ENCODE measurements around the gene P2RX7. TPM values are rescaled to one million over a fixed set of nuclear protein-coding genes. Genes with fewer than 3 reads are reported as not detected.

P2RX7 gene
- total RNA-seq = 1 to 10 TPM in 5 of 6 donors, under 1 TPM in 1; 0.93 to 8.8 (median 1.7) TPM
- polyA plus RNA-seq = 1 to 10 TPM in 1 of 2 donors, under 1 TPM in 1; 0.77 to 1.2 TPM

GRCh38 chr12:121132601-121133481, at the start of gene P2RX7:
P2RX7 (plus strand) TSS chr12:121132876; CDS start chr12:121132971, 95 bp downstream.
- peak within 1 kb of the TSS; percentile 20 to 50 (median 22) for H3K4me3 ChIP-seq
- H3K36me3 ChIP-seq = no peaks in the 10 kb centered on the region
- DNase-seq (peak; percentile 58 to 85 (median 74)), FAIRE-seq (no peak), ATAC-seq (peak; percentile 78 to 85 (median 83))
- no peaks in the 10 kb centered on the region for H3K9me3 ChIP-seq
- TF ChIP-seq CTCF (IDR thresholded peaks at IDR 0.05) = no peak
- 5 to 8% methylated on average over 25 of the region's 25 CpGs for WGBS, 2 donors
- peak within 1 kb of the TSS; percentile 4 to 77 (median 46) for H3K27ac ChIP-seq
- peaks cover 0 to 9% (median 0%) of the 10 kb centered on the region in 3 donors for H3K4me1 ChIP-seq
- intact Hi-C loops (cut with DNase I) = no loop called here
- H3K27me3 ChIP-seq = no peaks in the 10 kb centered on the region

GRCh38 chr12:121084229-121084628, 48.4 kb upstream of the P2RX7 start:
- Histone ChIP-seq H3K27ac (no peak overlapping the region), H3K36me3 (no peaks in the 10 kb centered on the region), H3K9me3 (no peaks in the 10 kb centered on the region), H3K4me3 (no peak overlapping the region), H3K4me1 (no peaks in the 10 kb centered on the region), H3K27me3 (no peaks in the 10 kb centered on the region)
- intact Hi-C loops (cut with DNase I) = no loop called here
- 72 to 87% methylated on average over 3 of the region's 3 CpGs for WGBS, 2 donors
- DNase-seq (no peak), ATAC-seq (no peak), FAIRE-seq (no peak)
- TF ChIP-seq CTCF (IDR thresholded peaks at IDR 0.05) = no peak

GRCh38 chr12:121085069-121085468, 47.6 kb upstream of the P2RX7 start:
- Histone ChIP-seq H3K9me3 (no peaks in the 10 kb centered on the region), H3K27me3 (no peaks in the 10 kb centered on the region), H3K27ac (no peak overlapping the region), H3K36me3 (no peaks in the 10 kb centered on the region), H3K4me3 (no peak overlapping the region), H3K4me1 (no peaks in the 10 kb centered on the region)
- DNase-seq = no peak
- no peak for TF ChIP-seq CTCF (IDR thresholded peaks at IDR 0.05)
- FAIRE-seq = no peak
- no peak for ATAC-seq
- 77 to 81% methylated on average over 4 of the region's 4 CpGs for WGBS, 2 donors
- intact Hi-C loops (cut with DNase I) = no loop called here

GRCh38 chr12:121085506-121086353, 46.9 kb upstream of the P2RX7 start:
- no peaks in the 10 kb centered on the region for H3K27me3 ChIP-seq
- no peak overlapping the region for H3K4me3 ChIP-seq
- no peak overlapping the region for H3K27ac ChIP-seq
- WGBS, 2 donors = 87 to 91% methylated on average over 17 of the region's 17 CpGs
- DNase-seq (no peak), FAIRE-seq (no peak), ATAC-seq (no peak)
- H3K9me3 ChIP-seq = no peaks in the 10 kb centered on the region
- intact Hi-C loops (cut with DNase I) = no loop called here
- no peaks in the 10 kb centered on the region for H3K36me3 ChIP-seq
- H3K4me1 ChIP-seq = no peaks in the 10 kb centered on the region
- no peak for TF ChIP-seq CTCF (IDR thresholded peaks at IDR 0.05)

Measured in pancreas (tissue), 10 donors.